Right renal cortex interstitium (tissue), 3 donors: ENCODE data around the gene GPLD1. TPM values are rescaled to one million over a fixed set of nuclear protein-coding genes. Genes with fewer than 3 reads are reported as not detected.
"Not testable (repeated sequence)": the region's sequence is repeated elsewhere in the genome, so short reads cannot be mapped to it uniquely, and the experiment has no call there.

Experiments used
- DNase-seq, 3 donors: peaks; one replicate each; pipeline ENCODE4 v3.0.0-alpha.2; 2013; ENCODE audit warnings: low read depth in 3 of 3, low spot score in 2 of 3
- polyA plus RNA-seq, 3 donors: library from polyadenylated mRNA; unstranded; fragments of 120-200 nt; gene quantifications; one replicate each; pipeline ENCODE4 v1.2.1, GENCODE V29; 2013; ENCODE audit not compliant: insufficient read length in 3 of 3

The GPLD1 gene
- polyA plus RNA-seq, 3 donors: 2.6 to 4.1 (median 3.0) TPM

DNA sequence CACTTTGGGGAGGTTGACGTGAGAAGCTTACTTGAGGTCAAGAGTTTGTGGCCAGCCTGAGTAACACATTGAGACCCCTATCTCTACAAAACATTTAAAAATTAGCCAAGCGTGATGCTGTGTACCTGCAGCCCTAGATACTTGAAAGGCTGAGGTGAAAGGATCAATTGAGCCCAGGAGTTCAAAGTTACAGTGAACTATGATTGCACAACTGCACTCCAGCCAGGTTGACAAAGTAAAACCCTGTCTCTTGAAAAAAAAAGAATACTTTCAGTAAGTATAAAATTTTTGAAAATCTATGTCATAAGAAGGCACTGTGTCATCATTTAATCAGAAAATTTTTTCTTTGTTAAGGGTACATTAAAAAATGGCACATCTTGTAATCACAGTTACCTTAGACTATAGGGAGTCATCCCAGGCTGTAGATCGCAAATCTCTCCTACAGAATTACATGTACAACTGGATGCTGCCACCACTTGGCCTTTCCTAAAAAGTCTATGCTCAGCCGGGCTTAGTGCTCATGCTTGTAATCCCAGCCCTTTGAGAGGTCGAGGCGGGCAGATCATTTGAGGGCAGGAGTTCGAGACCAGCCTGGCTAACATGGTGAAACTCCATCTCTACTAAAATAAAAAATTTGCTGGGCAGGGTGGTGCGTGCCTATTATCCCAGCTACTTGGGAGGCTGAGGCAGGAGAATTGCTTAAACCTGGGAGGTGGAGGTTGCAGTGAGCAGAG lies 103.7 kb downstream of the GPLD1 start:
- no peak for DNase-seq

- DNase-seq: not testable (repeated sequence)
Observed at GRCh38 chr6:24384369-24385130, 104.8 kb downstream of the GPLD1 start.

DNA sequence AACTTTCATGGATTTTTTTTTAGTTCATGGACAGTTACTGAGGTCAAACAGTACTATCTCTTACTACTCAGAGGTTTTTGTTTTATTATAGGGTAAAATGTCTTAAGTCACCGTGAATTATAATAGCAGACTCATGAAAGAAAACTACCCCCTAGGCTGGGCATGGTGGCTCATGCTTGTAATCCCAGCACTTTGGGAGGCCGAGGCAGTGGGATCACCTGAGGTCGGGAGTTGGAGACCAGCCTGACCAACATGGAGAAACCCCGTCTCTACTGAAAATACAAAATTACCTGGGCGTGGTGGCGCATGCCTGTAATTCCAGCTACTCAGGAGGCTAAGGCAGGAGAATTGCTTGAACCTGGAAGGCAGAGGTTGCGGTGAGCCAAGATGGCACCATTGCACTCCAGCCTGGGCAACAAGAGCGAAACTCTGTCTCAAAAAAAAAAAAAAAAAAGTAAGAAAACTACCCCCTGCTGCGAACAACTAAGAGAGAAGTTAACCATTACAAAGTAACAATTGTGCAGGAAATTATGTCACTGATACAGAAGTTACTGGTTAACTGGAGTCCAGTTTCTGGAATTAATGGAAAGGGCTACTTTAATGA lies 106.4 kb downstream of the GPLD1 start:
- not testable (repeated sequence) for DNase-seq

DNA sequence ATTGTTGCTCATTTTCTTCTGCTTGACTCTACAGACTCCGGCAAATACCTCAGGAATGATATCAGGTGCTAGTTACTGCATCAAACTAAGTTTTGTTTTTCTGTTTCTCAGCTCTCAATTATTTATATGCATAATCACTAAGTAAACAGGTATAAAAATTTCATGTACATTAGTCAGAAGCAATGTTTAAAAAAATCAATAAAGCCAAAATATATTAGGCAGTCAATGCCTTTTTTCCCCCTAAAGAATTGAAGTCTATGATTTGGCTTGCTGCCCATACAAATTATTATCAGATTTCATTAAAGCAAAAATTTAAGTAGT lies 107.2 kb downstream of the GPLD1 start:
- no peak for DNase-seq

DNA sequence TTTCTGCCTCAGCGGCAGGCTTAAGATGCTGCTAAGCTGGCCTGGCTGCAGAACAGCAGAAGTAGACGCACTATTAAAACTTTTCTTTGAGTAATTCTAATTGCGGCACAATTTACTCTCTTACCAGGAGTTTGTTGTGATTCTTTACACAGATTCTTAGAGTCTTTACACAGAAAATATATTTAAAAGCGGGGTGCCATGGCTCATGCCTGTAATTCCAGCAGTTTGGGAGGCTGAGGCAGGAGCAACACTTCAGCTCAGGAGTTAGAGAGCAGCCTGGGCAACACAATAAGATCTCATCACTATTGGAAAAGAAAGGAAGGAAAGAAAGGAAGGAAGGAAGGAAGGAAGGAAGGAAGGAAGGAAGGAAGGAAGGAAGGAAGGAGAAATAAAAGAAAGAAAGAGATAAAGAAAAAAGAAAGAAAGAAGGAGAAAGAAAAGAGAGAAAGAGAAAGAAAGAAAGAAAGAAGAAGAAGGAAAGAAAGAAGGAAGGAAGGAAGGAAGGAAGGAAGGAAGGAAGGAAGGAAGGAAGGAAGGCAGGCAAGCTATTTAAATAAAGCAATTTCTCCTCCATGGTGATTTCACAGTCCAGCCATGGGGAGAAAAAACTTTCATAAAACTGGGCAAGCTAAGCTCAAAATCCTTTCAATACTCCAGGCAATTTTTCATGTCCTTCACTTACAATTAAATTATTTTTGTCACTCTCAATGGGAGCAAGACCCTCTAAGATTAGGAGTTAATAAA lies 107.7 kb downstream of the GPLD1 start:
- DNase-seq: no peak

DNA sequence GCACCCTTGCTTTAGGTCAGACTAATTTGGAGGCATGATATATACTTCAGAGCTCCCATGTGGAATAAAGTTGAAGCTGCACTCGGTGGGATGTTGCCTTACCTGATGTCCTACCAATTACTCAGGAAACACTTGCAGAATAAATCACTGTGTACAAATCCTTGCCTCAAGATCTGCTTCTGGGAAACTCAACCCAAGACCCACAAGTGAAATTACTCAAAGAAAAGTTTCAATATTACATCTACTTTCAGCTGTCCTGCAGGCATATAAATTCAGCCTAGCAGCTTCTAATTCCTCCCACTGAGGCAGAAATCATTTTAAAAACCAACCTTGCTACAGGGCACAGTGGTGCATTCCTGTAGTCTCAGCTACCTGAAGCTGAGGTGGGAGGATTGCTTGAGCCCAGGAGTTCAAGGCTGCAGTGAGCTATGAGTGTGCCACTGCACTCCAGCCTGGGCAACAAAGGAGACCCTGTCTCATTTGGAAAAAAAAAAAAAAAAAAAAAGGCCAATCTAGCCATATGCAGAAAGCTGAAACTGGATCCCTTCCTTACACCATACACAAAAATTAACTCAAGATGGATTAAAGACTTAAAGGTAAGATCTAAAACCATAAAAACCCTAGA lies 110.8 kb downstream of the GPLD1 start:
- DNase-seq: no peak

Other genes starting within 250 kb of the GPLD1 start
- gene DCDC2, start 131.5 kb downstream of the GPLD1 start, polyA plus RNA-seq: 100 to 1,000 TPM; 122 to 132 (median 128) TPM
- gene MRS2, start 86.6 kb downstream of the GPLD1 start, polyA plus RNA-seq: 10 to 100 TPM; 38.4 to 41.3 (median 41.2) TPM
- gene ALDH5A1, start 5.4 kb upstream of the GPLD1 start, polyA plus RNA-seq: 10 to 100 TPM; 27.7 to 30.0 (median 28.7) TPM
- gene KIAA0319, start 156.6 kb upstream of the GPLD1 start, polyA plus RNA-seq: under 1 TPM; 0.25 to 0.33 (median 0.25) TPM
- 10 to 100 TPM; 64.9 to 71.6 (median 65.2) TPM for gene TDP2, start 177.3 kb upstream of the GPLD1 start, polyA plus RNA-seq
- gene ACOT13, start 177.5 kb upstream of the GPLD1 start, polyA plus RNA-seq: 10 to 100 TPM; 42.4 to 47.4 (median 45.1) TPM
- 100 to 1,000 TPM; 143 to 153 (median 151) TPM for gene C6orf62, start 229.6 kb upstream of the GPLD1 start, polyA plus RNA-seq